CD14-positive monocyte (primary cell): Measurements from ENCODE around the gene RUSC2. TPM values are rescaled to one million over a fixed set of nuclear protein-coding genes. Genes with fewer than 3 reads are reported as not detected.
A peak's percentile ranks its signal among the peaks of the same experiment; 100 is the strongest.

Experiments
- DNase-seq, 3 donors: peaks; one replicate each; pipeline ENCODE4 v3.0.0-alpha.2; 2011 to 2022
- H2AFZ ChIP-seq: 2 replicates; pipeline ENCODE4 v1.6.0; 2012; ENCODE audit warnings: mild to moderate bottlenecking, low read depth, low read length, inconsistent platforms; ENCODE audit not compliant: insufficient read depth, poor library complexity, severe bottlenecking
- H3K27ac ChIP-seq, 2 donors: 1 replicate in 1 of 2; 2 replicates in 1 of 2; pipeline ENCODE4 v1.5.1; 2012 to 2013; ENCODE audit warnings: low read length in 2 of 2, control low read depth in 1 of 2, inconsistent platforms in 1 of 2, low read depth in 1 of 2, mild to moderate bottlenecking in 1 of 2
- H3K27me3 ChIP-seq, 2 donors: one replicate each; pipeline versions ENCODE4 v1.6.0 to v1.6.1; 2011 to 2013; ENCODE audit warnings: low read length in 2 of 2; ENCODE audit not compliant: control insufficient read depth in 2 of 2, insufficient read depth in 2 of 2
- H3K36me3 ChIP-seq, 2 donors: replicated peaks in 1 of 2; 1 replicate in 1 of 2; 2 replicates in 1 of 2; pipeline versions ENCODE4 v1.5.1 to v1.6.1; 2012 to 2013; ENCODE audit warnings: low read length in 2 of 2, control low read depth in 1 of 2, inconsistent platforms in 1 of 2, mild to moderate bottlenecking in 1 of 2; ENCODE audit not compliant: insufficient read depth in 2 of 2, control insufficient read depth in 1 of 2
- H3K4me1 ChIP-seq, 2 donors: 1 replicate in 1 of 2; 2 replicates in 1 of 2; pipeline versions ENCODE4 v1.5.1 to v1.6.1; 2012 to 2013; ENCODE audit warnings: low read length in 2 of 2, control low read depth in 1 of 2, inconsistent platforms in 1 of 2, mild to moderate bottlenecking in 1 of 2, moderate library complexity in 1 of 2; ENCODE audit not compliant: insufficient read depth in 2 of 2, control insufficient read depth in 1 of 2
- H3K4me2 ChIP-seq: replicated peaks from 2 replicates; pipeline ENCODE3; 2012; ENCODE audit warnings: low read length, moderate library complexity, mild to moderate bottlenecking; ENCODE audit not compliant: poor library complexity, severe bottlenecking; ENCODE audit errors: extremely low read depth
- H3K4me3 ChIP-seq, 3 experiments: fragments of 200-600 bp in 1 of 3; sonication (generic) in 1 of 3; replicated peaks in 1 of 3; 1 replicate in 2 of 3; 2 replicates in 1 of 3; pipeline ENCODE4 v1.5.1; 2011 to 2013; ENCODE audit warnings: low read length in 3 of 3, mild to moderate bottlenecking in 3 of 3, control low read depth in 2 of 3, low read depth in 2 of 3, inconsistent platforms in 1 of 3, moderate library complexity in 1 of 3
- H3K79me2 ChIP-seq: 2 replicates; pipeline ENCODE4 v1.6.0; 2012; ENCODE audit warnings: mild to moderate bottlenecking, control low read depth, inconsistent platforms, low read length, moderate library complexity; ENCODE audit not compliant: insufficient read depth
- H3K9ac ChIP-seq: 2 replicates; pipeline ENCODE4 v1.6.0; 2017; ENCODE audit warnings: low read length, mild to moderate bottlenecking; ENCODE audit not compliant: insufficient read depth, poor library complexity, severe bottlenecking
- H3K9me3 ChIP-seq, 2 donors: replicated peaks in 1 of 2; 1 replicate in 1 of 2; 2 replicates in 1 of 2; pipeline versions ENCODE4 v1.5.1 to v1.6.1; 2012 to 2013; ENCODE audit warnings: low read length in 2 of 2, control low read depth in 1 of 2; ENCODE audit not compliant: control insufficient read depth in 1 of 2, insufficient read depth in 1 of 2
- H4K20me1 ChIP-seq: 2 replicates; pipeline ENCODE4 v1.6.0; 2012; ENCODE audit warnings: mild to moderate bottlenecking, low read length, control low read depth, moderate library complexity; ENCODE audit not compliant: insufficient read depth
- H3K27ac Mint-ChIP-seq, 7 donors: one replicate each; pipeline ENCODE4 v1.8.0; 2020; ENCODE audit warnings: mild to moderate bottlenecking in 7 of 7, mixed read lengths in 7 of 7, moderate library complexity in 6 of 7, inconsistent platforms in 2 of 7
- H3K27me3 Mint-ChIP-seq, 3 donors: one replicate each; pipeline ENCODE4 v1.8.0; 2021 to 2022; ENCODE audit warnings: low read depth in 3 of 3, mild to moderate bottlenecking in 3 of 3, mixed read lengths in 3 of 3, moderate library complexity in 3 of 3, inconsistent platforms in 1 of 3
- H3K36me3 Mint-ChIP-seq, 2 donors: one replicate each; pipeline ENCODE4 v1.8.0; 2020; ENCODE audit warnings: mixed read lengths in 2 of 2, inconsistent platforms in 1 of 2, mild to moderate bottlenecking in 1 of 2
- H3K4me1 Mint-ChIP-seq: one replicate; pipeline ENCODE4 v1.8.0; 2020; ENCODE audit warnings: mild to moderate bottlenecking, mixed read lengths
- H3K4me3 Mint-ChIP-seq, 2 donors: one replicate each; pipeline ENCODE4 v1.8.0; 2020; ENCODE audit warnings: mild to moderate bottlenecking in 2 of 2, mixed read lengths in 2 of 2, moderate library complexity in 1 of 2
- H3K9me3 Mint-ChIP-seq, 7 donors: one replicate each; pipeline ENCODE4 v1.8.0; 2020 to 2022; ENCODE audit warnings: mixed read lengths in 7 of 7, mild to moderate bottlenecking in 6 of 7, moderate library complexity in 6 of 7, inconsistent platforms in 2 of 7
- WGBS: methylation state at CpG from one replicate; pipeline ENCODE4 v1.1.5; 2013; ENCODE audit warnings: missing lambda C conversion rate; ENCODE audit not compliant: insufficient coverage; 5-methylcytosine and 5-hydroxymethylcytosine counted together
- intact Hi-C, 2 donors: fragments of 100-400 bp; cut with micrococcal nuclease; formaldehyde crosslinking; loops; one replicate each; pipeline versions ENCODE4 v1.15.0 to v1.15.1; 2023
- polyA plus RNA-seq, 3 donors: library from polyadenylated mRNA; depleted of rRNA in 1 of 3; unstranded in 2 of 3; stranded (reverse) in 1 of 3; fragments of 300-500 nt in 2 of 3; fragments of >200 nt in 1 of 3; fragmentation: Illumina TruSeq in 2 of 3; gene quantifications; 1 replicate in 2 of 3; 2 replicates in 1 of 3; pipeline ENCODE4 v1.2.3, GENCODE V29; 2012 to 2021
- TF ChIP-seq, protein P1 (sequence below): fragments of 200-600 bp; IDR thresholded peaks from one replicate; pipeline ENCODE4 v1.8.0; 2022; ENCODE audit warnings: antibody characterized with exemption, mild to moderate bottlenecking

The RUSC2 gene
- polyA plus RNA-seq, 3 donors = 2.2 to 18.8 (median 3.7) TPM

- Histone ChIP-seq H3K79me2 (peaks cover 90% of the 10 kb centered on the region), H3K27me3 (no peaks in the 10 kb centered on the region), H3K4me1 (peaks cover 17 to 27% of the 10 kb centered on the region in 2 donors), H3K27ac (peak overlapping the region in 1 of 2 donors; percentile 68), H4K20me1 (peaks cover 37% of the 10 kb centered on the region), H3K36me3 (no peaks in the 10 kb centered on the region), H2AFZ (no peak overlapping the region), H3K9ac (no peak overlapping the region), H3K9me3 (no peaks in the 10 kb centered on the region), H3K4me2 (no peak overlapping the region), H3K4me3 (no peak overlapping the region)
- no peak for DNase-seq
- TF ChIP-seq, protein P1, sequence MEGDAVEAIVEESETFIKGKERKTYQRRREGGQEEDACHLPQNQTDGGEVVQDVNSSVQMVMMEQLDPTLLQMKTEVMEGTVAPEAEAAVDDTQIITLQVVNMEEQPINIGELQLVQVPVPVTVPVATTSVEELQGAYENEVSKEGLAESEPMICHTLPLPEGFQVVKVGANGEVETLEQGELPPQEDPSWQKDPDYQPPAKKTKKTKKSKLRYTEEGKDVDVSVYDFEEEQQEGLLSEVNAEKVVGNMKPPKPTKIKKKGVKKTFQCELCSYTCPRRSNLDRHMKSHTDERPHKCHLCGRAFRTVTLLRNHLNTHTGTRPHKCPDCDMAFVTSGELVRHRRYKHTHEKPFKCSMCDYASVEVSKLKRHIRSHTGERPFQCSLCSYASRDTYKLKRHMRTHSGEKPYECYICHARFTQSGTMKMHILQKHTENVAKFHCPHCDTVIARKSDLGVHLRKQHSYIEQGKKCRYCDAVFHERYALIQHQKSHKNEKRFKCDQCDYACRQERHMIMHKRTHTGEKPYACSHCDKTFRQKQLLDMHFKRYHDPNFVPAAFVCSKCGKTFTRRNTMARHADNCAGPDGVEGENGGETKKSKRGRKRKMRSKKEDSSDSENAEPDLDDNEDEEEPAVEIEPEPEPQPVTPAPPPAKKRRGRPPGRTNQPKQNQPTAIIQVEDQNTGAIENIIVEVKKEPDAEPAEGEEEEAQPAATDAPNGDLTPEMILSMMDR = no peak
- Mint-ChIP-seq H3K36me3 (peaks cover 0 to 6% of the 10 kb centered on the region in 2 donors), H3K9me3 (no peaks in the 10 kb centered on the region), H3K4me1 (peaks cover 45% of the 10 kb centered on the region), H3K4me3 (no peak overlapping the region), H3K27ac (peak overlapping the region in 1 of 7 donors; percentile 25), H3K27me3 (no peaks in the 10 kb centered on the region)
- intact Hi-C loops = no loop called here
- no CpG with 5 or more reads among the region's 1 CpG for WGBS
Observed at GRCh38 chr9:35520364-35520710, 30.4 kb downstream of the RUSC2 start.

GRCh38 chr9:35521708-35522107 lies 31.8 kb downstream of the RUSC2 start:
- no peak overlapping the region for H3K9ac ChIP-seq
- no peak overlapping the region for H3K4me2 ChIP-seq
- H3K27ac Mint-ChIP-seq = peak overlapping the region in 1 of 7 donors; percentile 58

More at GRCh38 chr9:35521708-35522107, 31.8 kb downstream of the RUSC2 start:
- DNase-seq = no peak
- Histone ChIP-seq H3K4me1 (peaks cover 30 to 40% of the 10 kb centered on the region in 2 donors), H3K4me3 (no peak overlapping the region), H3K27me3 (no peaks in the 10 kb centered on the region), H2AFZ (no peak overlapping the region), H4K20me1 (peaks cover 32% of the 10 kb centered on the region), H3K36me3 (no peaks in the 10 kb centered on the region), H3K9me3 (no peaks in the 10 kb centered on the region), H3K79me2 (peaks cover 90% of the 10 kb centered on the region), H3K27ac (no peak overlapping the region)
- 80% methylated on average over 1 of the region's 2 CpGs for WGBS
- no peak overlapping the region for H3K4me3 Mint-ChIP-seq
- peaks cover 0 to 6% of the 10 kb centered on the region in 2 donors for H3K36me3 Mint-ChIP-seq
- TF ChIP-seq, protein P1 = no peak
- no peaks in the 10 kb centered on the region for H3K27me3 Mint-ChIP-seq
- intact Hi-C loops = no loop called here
- H3K9me3 Mint-ChIP-seq = no peaks in the 10 kb centered on the region
- peaks cover 56% of the 10 kb centered on the region for H3K4me1 Mint-ChIP-seq
